GM18517 (cell line): ENCODE data around the gene EBNA1BP2.
"Not testable (repeated sequence)": the region's sequence is repeated elsewhere in the genome, so short reads cannot be mapped to it uniquely, and the experiment has no call there.

Experiments used
- ATAC-seq: cut with Tn5 transposase; IDR thresholded peaks from one replicate; pipeline ENCODE4 v1.9.1; 2021; ENCODE audit warnings: mild to moderate bottlenecking, moderate library complexity; ENCODE audit not compliant: unreplicated experiment

EBNA1BP2 gene

GRCh38 chr1:43121256-43121900, 50.7 kb downstream of the EBNA1BP2 start:
- ATAC-seq = no peak

- not testable (repeated sequence) for ATAC-seq
Measured at GRCh38 chr1:43119928-43120586, 52.0 kb downstream of the EBNA1BP2 start.
